Activated B cell treated with CpG ODN at 0.5 μM for 24 hours (primary cell): ENCODE results near the gene TBX3. TPM values are rescaled to one million over a fixed set of nuclear protein-coding genes. Genes with fewer than 3 reads are reported as not detected.

Experiments
- ATAC-seq: fragments of 200-7000 bp; cut with Tn5 transposase; one replicate; pipeline ENCODE4 v1.10.0; 2021; ENCODE audit warnings: low read depth, mild to moderate bottlenecking, moderate library complexity
- CTCF ChIA-PET: fragments of 350-600 bp; sonication (Branson Sonifier 250); formaldehyde crosslinking; loops from one replicate; lab custom pipeline; 2021; ENCODE audit warnings: antibody characterized with exemption; lab: Charles Lee
- POLR2A ChIA-PET: fragments of 350-600 bp; sonication (Branson Sonifier 250); formaldehyde crosslinking; loops from one replicate; lab custom pipeline; 2021; ENCODE audit warnings: antibody characterized with exemption; lab: Charles Lee
- DNase-seq: peaks from one replicate; pipeline ENCODE4 v3.0.0; 2022
- H3K27ac Mint-ChIP-seq: one replicate; pipeline ENCODE4 v1.8.0; 2020; ENCODE audit warnings: mixed read lengths
- H3K27me3 Mint-ChIP-seq: one replicate; pipeline ENCODE4 v1.8.0; 2021; ENCODE audit warnings: mixed read lengths
- H3K36me3 Mint-ChIP-seq: one replicate; pipeline ENCODE4 v1.8.0; 2021; ENCODE audit warnings: low read depth, mixed read lengths
- H3K4me1 Mint-ChIP-seq: one replicate; pipeline ENCODE4 v1.8.0; 2021; ENCODE audit warnings: mixed read lengths
- H3K4me3 Mint-ChIP-seq: one replicate; pipeline ENCODE4 v1.8.0; 2020; ENCODE audit warnings: mild to moderate bottlenecking, mixed read lengths
- H3K9me3 Mint-ChIP-seq: one replicate; pipeline ENCODE4 v1.8.0; 2020; ENCODE audit warnings: mixed read lengths
- CTCF ChIP-seq: fragments of 200-600 bp; IDR thresholded peaks from one replicate; pipeline ENCODE4 v1.8.0; 2022; ENCODE audit warnings: antibody characterized with exemption, mild to moderate bottlenecking
- intact Hi-C: fragments of 100-400 bp; cut with micrococcal nuclease; formaldehyde crosslinking; loops from one replicate; pipeline ENCODE4 v1.15.1; 2024
- total RNA-seq: library from RNA; stranded (reverse); gene quantifications from 2 replicates; pipeline ENCODE4 v1.2.3, GENCODE V29; 2022

The TBX3 gene
- total RNA-seq, 1 donor from 2014 or later, result not detected

GRCh38 chr12:114692186-114693058 is 8.4 kb upstream of the TBX3 start:
- peaks cover 83% of the 10 kb centered on the region for H3K27me3 Mint-ChIP-seq
- POLR2A ChIA-PET, result no interaction called here
- H3K36me3 Mint-ChIP-seq, result no peaks in the 10 kb centered on the region

GRCh38 chr12:114691763-114692185 is 7.8 kb upstream of the TBX3 start:
- no peaks in the 10 kb centered on the region for H3K9me3 Mint-ChIP-seq
- H3K36me3 Mint-ChIP-seq, result no peaks in the 10 kb centered on the region
- peaks cover under 1% of the 10 kb centered on the region for H3K4me1 Mint-ChIP-seq
- no peak for TF ChIP-seq CTCF
- no peak overlapping the region for H3K27ac Mint-ChIP-seq
- ChIA-PET CTCF (no interaction called here), POLR2A (no interaction called here)
- intact Hi-C loops, result no loop called here
- no peak for DNase-seq
- H3K4me3 Mint-ChIP-seq, result no peak overlapping the region
- H3K27me3 Mint-ChIP-seq, result peaks cover 82% of the 10 kb centered on the region
- no peak for ATAC-seq

More at GRCh38 chr12:114692186-114693058, 8.4 kb upstream of the TBX3 start:
- CTCF ChIA-PET, result no interaction called here
- no peak for TF ChIP-seq CTCF
- Mint-ChIP-seq H3K4me1 (no peaks in the 10 kb centered on the region), H3K4me3 (no peak overlapping the region), H3K27ac (no peak overlapping the region), H3K9me3 (no peaks in the 10 kb centered on the region)
- intact Hi-C loops, result no loop called here
- DNase-seq (no peak), ATAC-seq (no peak)

- H3K36me3 Mint-ChIP-seq, result no peaks in the 10 kb centered on the region
- CTCF ChIA-PET, result no interaction called here
- no peaks in the 10 kb centered on the region for H3K9me3 Mint-ChIP-seq
- no peak overlapping the region for H3K4me3 Mint-ChIP-seq
- no peak for TF ChIP-seq CTCF
- POLR2A ChIA-PET, result no interaction called here
- ATAC-seq (no peak), DNase-seq (no peak)
- peaks cover 83% of the 10 kb centered on the region for H3K27me3 Mint-ChIP-seq
- no peak overlapping the region for H3K27ac Mint-ChIP-seq
- H3K4me1 Mint-ChIP-seq, result peaks cover 2% of the 10 kb centered on the region
- intact Hi-C loops, result no loop called here
These were observed 7.2 kb upstream of the TBX3 start for GRCh38 chr12:114691196-114691595.

GRCh38 chr12:114690267-114691135 is 6.5 kb upstream of the TBX3 start:
- H3K27ac Mint-ChIP-seq, result no peak overlapping the region
- intact Hi-C loops, result no loop called here
- H3K4me1 Mint-ChIP-seq, result peaks cover 2% of the 10 kb centered on the region
- H3K9me3 Mint-ChIP-seq, result no peaks in the 10 kb centered on the region
- peaks cover 84% of the 10 kb centered on the region for H3K27me3 Mint-ChIP-seq
- DNase-seq (no peak), ATAC-seq (no peak)
- no peaks in the 10 kb centered on the region for H3K36me3 Mint-ChIP-seq
- H3K4me3 Mint-ChIP-seq, result no peak overlapping the region
- POLR2A ChIA-PET, result no interaction called here
- CTCF ChIA-PET, result no interaction called here
- TF ChIP-seq CTCF, result no peak
